ENCODE data around the gene TMEM242. TPM values are rescaled to one million over a fixed set of nuclear protein-coding genes. Genes with fewer than 3 reads are reported as not detected.

Gene TMEM242
- total and polyA plus RNA-seq, 2 of the 13 experiments (the other 11 are each of a cell fraction or from before 2014, with no cell fraction given) = 5.6 to 11.1 TPM

- TF ChIP-seq E2F2 (CRISPR knock-in tag; IDR thresholded peaks at IDR 0.05; ENCODE audit: borderline replicate concordance) (peak; percentile 92), GABPA (IDR thresholded peaks at IDR 0.05; ENCODE audit: low read depth, low read length) (peak; percentile 69), GABPA (CRISPR knock-in tag; IDR thresholded peaks at IDR 0.05; ENCODE audit: low read depth) (peak; percentile 91), ELF1 (CRISPR knock-in tag; IDR thresholded peaks at IDR 0.05) (peak; percentile 84), CBX2 (IDR thresholded peaks at IDR 0.05; ENCODE audit: low read depth, low read length) (peak; percentile 55; the same call in 1 of the 2 replicates), CBX2 (CRISPR knock-in tag; IDR thresholded peaks at IDR 0.05; ENCODE audit: low read depth) (no peak; the same call in 1 of the 2 replicates), MTA1 (CRISPR knock-in tag; IDR thresholded peaks at IDR 0.05; ENCODE audit: borderline replicate concordance) (no peak; the same call in 1 of the 2 replicates), CREB3 (CRISPR knock-in tag; IDR thresholded peaks at IDR 0.05) (no peak; the same call in 1 of the 2 replicates), NBN (conservative IDR thresholded peaks at IDR 0.05) (no peak), SOX5 (CRISPR knock-in tag; IDR thresholded peaks at IDR 0.05; ENCODE audit: borderline replicate concordance) (peak; percentile 65; the same call in 1 of the 2 replicates), RORA (CRISPR knock-in tag; IDR thresholded peaks at IDR 0.05) (0 out of 2 replicates have a peak, but pooled peaks have one; percentile 72), ZNF557 (CRISPR knock-in tag; IDR thresholded peaks at IDR 0.05) (peak; percentile 94), NFYC (CRISPR knock-in tag; IDR thresholded peaks at IDR 0.05) (no peak; the same call in 1 of the 2 replicates), REXO4 (CRISPR knock-in tag; IDR thresholded peaks at IDR 0.05; ENCODE audit: borderline replicate concordance) (peak; percentile 85; the same call in 1 of the 2 replicates), IRF1 (CRISPR knock-in tag; IDR thresholded peaks at IDR 0.05; ENCODE audit: low read depth) (0 out of 2 replicates have a peak, but pooled peaks have one; percentile 15), ZNF879 (CRISPR knock-in tag; IDR thresholded peaks at IDR 0.05) (peak; percentile 93), ZBTB2 (CRISPR knock-in tag; IDR thresholded peaks at IDR 0.05; ENCODE audit: low read depth) (peak; percentile 51; the same call in 1 of the 2 replicates), JUNB (CRISPR knock-in tag; IDR thresholded peaks at IDR 0.05; ENCODE audit: borderline replicate concordance) (no peak), HNRNPLL (IDR thresholded peaks at IDR 0.05; ENCODE audit: low read depth, low read length, poor library complexity, severe bottlenecking) (peak; percentile 66), CBX1 (IDR thresholded peaks at IDR 0.05; ENCODE audit: low read depth) (peak; percentile 99), ARNT2 (CRISPR knock-in tag; IDR thresholded peaks at IDR 0.05; ENCODE audit: low read depth) (peak; percentile 97; the same call in 1 of the 2 replicates), ZNF264 (CRISPR knock-in tag; IDR thresholded peaks at IDR 0.05) (peak; percentile 95), ZNF17 (CRISPR knock-in tag; IDR thresholded peaks at IDR 0.05) (peak; percentile 87; the same call in 1 of the 2 replicates), SP140L (CRISPR knock-in tag; IDR thresholded peaks at IDR 0.05; ENCODE audit: borderline replicate concordance) (peak; percentile 99; the same call in 1 of the 2 replicates)
Observed at GRCh38 chr6:157323255-157323965, at the start of gene TMEM242 (continued).
